ENCODE results near the gene SYCP2. TPM values are rescaled to one million over a fixed set of nuclear protein-coding genes. Genes with fewer than 3 reads are reported as not detected.

The SYCP2 gene
- total and polyA plus RNA-seq, 9 donors, result 2.1 to 6.0 (median 3.1) TPM

DNA sequence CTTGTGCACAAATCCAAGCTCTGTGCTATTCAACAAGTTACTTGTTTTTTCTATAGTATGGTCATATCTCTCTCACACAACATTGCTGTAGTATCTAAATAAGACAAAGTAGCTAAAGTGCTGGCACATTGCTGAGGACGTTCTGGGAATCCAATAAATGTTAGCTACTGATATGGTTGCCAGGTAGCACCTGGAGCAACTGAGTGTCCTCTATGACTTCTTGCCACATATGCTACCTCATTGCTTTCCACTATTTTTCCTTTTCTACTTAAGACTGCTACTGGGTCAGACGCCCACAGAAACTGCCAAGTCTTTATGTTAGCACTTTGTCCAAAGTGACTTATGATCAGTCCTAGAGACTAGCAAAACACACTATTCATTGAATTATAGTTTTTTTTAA is 85.3 kb downstream of the SYCP2 start:
- no peak overlapping the region for H3K4me3 ChIP-seq (ENCODE audit: low read length)
- no peak for DNase-seq
- no peaks in the 10 kb centered on the region for H3K4me1 ChIP-seq (ENCODE audit: control insufficient read depth, insufficient read depth, low read length)
- H3K9me3 ChIP-seq (replicated peaks; ENCODE audit: control insufficient read depth, low read depth, low read length), result no peaks in the 10 kb centered on the region
- WGBS (ENCODE audit: insufficient coverage), result no CpG with 5 or more reads among the region's 2 CpGs
- no peak overlapping the region for H3K27ac ChIP-seq (ENCODE audit: low read length)
- no peaks in the 10 kb centered on the region for H3K27me3 ChIP-seq (ENCODE audit: control insufficient read depth, insufficient read depth, low read length)
- peaks cover 2% of the 10 kb centered on the region for H3K36me3 ChIP-seq (ENCODE audit: control insufficient read depth, insufficient read depth, low read length)

DNA sequence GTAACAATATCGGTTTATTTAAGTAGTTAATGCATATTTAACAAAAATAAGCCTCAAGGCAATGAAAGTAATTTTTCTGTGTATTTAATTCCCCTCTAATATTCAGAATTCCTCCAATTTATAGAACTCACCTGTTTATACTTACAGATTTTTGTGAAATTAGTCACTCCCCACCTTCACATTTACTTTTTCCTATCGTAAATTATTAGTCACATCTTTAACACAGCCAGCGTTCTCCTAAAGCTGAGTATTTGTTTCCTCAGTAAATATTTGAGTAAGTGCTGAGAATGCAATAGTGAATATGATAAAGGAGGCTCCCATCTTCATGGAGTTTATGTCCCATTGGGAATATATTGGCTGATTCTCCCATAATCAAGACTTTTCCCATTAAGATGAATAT is 88.0 kb downstream of the SYCP2 start:
- WGBS (ENCODE audit: insufficient coverage), result no CpG with 5 or more reads among the region's 3 CpGs
- no peaks in the 10 kb centered on the region for H3K9me3 ChIP-seq (replicated peaks; ENCODE audit: control insufficient read depth, low read depth, low read length)
- no peaks in the 10 kb centered on the region for H3K27me3 ChIP-seq (ENCODE audit: control insufficient read depth, insufficient read depth, low read length)
- no peak for DNase-seq
- no peaks in the 10 kb centered on the region for H3K4me1 ChIP-seq (ENCODE audit: control insufficient read depth, insufficient read depth, low read length)
- no peak overlapping the region for H3K4me3 ChIP-seq (ENCODE audit: low read length)
- peaks cover 7% of the 10 kb centered on the region for H3K36me3 ChIP-seq (ENCODE audit: control insufficient read depth, insufficient read depth, low read length)
- H3K27ac ChIP-seq (ENCODE audit: low read length), result no peak overlapping the region

DNA sequence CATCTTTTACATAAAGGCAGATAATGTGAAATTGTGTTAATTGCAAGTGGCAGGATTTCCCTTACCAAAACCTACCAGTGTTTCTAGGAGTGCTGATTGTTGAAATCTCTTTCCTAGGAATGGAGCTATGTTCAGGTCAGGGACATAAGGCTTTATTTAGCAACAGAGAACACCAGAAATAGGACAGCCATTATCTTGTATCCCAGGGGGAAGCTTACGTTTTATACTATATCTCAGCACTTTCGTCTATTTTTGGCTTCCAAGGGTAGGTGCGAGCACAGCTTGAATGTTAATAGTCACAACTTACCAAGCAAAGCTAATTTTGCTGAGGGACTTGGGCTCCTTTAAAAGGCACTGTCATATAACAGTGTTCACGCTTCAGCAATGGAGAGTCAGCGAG is 94.0 kb downstream of the SYCP2 start:
- no peaks in the 10 kb centered on the region for H3K27me3 ChIP-seq (ENCODE audit: control insufficient read depth, insufficient read depth, low read length)
- H3K36me3 ChIP-seq (ENCODE audit: control insufficient read depth, insufficient read depth, low read length), result peaks cover 5% of the 10 kb centered on the region
- peaks cover 24% of the 10 kb centered on the region for H3K4me1 ChIP-seq (ENCODE audit: control insufficient read depth, insufficient read depth, low read length)
- no peak overlapping the region for H3K27ac ChIP-seq (ENCODE audit: low read length)
- 40% methylated on average over 2 of the region's 5 CpGs for WGBS (ENCODE audit: insufficient coverage)
- no peak for DNase-seq
- H3K4me3 ChIP-seq (ENCODE audit: low read length), result no peak overlapping the region
- H3K9me3 ChIP-seq (replicated peaks; ENCODE audit: control insufficient read depth, low read depth, low read length), result no peaks in the 10 kb centered on the region

DNA sequence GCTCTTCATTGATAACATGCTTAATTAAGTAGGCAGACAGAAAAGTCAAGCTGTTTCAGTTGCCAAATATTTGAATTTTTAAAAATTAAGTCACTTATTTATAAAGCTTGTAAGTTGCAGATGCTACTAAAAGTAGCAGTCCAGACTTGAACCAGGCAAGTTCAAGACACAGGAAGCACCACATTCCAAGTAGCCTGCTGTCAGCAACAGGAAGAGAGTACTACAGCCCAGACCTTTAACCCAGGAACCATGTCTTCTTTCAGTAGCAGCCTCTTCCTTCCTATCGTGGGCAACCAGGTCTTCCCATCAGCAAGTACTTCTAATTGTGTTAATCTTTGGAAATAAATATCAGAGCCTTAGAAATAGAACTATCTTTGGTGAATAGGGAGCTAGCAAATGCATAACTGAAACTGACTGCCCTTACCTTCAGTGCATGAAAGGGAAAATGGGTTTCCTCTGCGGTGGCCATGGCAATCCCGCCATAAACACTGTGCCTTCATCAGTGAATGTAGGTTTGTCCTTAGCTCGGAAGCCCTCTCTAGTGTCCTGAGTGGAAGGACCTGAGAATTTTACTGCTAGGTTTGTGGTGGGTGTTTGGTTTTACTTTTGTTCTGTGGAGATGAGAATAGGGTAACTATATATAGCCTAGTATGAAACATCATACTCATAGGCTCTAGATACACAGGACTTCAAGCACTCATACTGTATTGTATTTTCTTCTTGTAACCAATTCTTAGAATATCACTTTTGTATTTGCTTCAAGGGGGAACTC is 95.6 kb downstream of the SYCP2 start:
- no peaks in the 10 kb centered on the region for H3K9me3 ChIP-seq (replicated peaks; ENCODE audit: control insufficient read depth, low read depth, low read length)
- H3K27me3 ChIP-seq (ENCODE audit: control insufficient read depth, insufficient read depth, low read length), result peaks cover 2% of the 10 kb centered on the region
- 83% methylated on average over 2 of the region's 4 CpGs for WGBS (ENCODE audit: insufficient coverage)
- no peak for DNase-seq
- H3K36me3 ChIP-seq (ENCODE audit: control insufficient read depth, insufficient read depth, low read length), result peaks cover 5% of the 10 kb centered on the region
- H3K27ac ChIP-seq (ENCODE audit: low read length), result no peak overlapping the region
- no peak overlapping the region for H3K4me3 ChIP-seq (ENCODE audit: low read length)
- H3K4me1 ChIP-seq (ENCODE audit: control insufficient read depth, insufficient read depth, low read length), result peaks cover 24% of the 10 kb centered on the region

DNA sequence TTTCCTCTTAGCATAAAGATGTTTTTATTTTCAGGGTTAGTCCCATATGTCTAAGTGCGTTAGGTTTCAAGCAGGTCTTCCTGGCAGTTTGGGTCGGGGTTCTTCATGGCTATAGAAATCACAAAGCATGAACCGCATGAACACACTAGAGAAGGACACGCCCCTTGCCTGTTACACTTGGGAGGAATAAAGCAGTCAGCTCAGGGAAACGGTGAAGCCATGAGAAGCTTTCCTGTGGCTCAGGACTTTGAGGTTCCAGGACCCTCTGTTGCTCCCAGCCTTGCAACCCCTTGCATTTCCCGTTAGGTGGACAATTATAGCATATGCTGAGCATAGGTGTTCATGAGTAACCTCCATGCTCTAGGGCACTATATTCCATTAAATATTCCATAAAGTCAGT is 96.7 kb downstream of the SYCP2 start:
- WGBS (ENCODE audit: insufficient coverage), result 15% methylated on average over 5 of the region's 6 CpGs
- no peaks in the 10 kb centered on the region for H3K9me3 ChIP-seq (replicated peaks; ENCODE audit: control insufficient read depth, low read depth, low read length)
- H3K4me1 ChIP-seq (ENCODE audit: control insufficient read depth, insufficient read depth, low read length), result peaks cover 31% of the 10 kb centered on the region
- no peak overlapping the region for H3K27ac ChIP-seq (ENCODE audit: low read length)
- H3K36me3 ChIP-seq (ENCODE audit: control insufficient read depth, insufficient read depth, low read length), result peaks cover 3% of the 10 kb centered on the region
- peak overlapping the region; percentile 13 for H3K4me3 ChIP-seq (ENCODE audit: low read length)
- peaks cover 2% of the 10 kb centered on the region for H3K27me3 ChIP-seq (ENCODE audit: control insufficient read depth, insufficient read depth, low read length)
- DNase-seq, result no peak

DNA sequence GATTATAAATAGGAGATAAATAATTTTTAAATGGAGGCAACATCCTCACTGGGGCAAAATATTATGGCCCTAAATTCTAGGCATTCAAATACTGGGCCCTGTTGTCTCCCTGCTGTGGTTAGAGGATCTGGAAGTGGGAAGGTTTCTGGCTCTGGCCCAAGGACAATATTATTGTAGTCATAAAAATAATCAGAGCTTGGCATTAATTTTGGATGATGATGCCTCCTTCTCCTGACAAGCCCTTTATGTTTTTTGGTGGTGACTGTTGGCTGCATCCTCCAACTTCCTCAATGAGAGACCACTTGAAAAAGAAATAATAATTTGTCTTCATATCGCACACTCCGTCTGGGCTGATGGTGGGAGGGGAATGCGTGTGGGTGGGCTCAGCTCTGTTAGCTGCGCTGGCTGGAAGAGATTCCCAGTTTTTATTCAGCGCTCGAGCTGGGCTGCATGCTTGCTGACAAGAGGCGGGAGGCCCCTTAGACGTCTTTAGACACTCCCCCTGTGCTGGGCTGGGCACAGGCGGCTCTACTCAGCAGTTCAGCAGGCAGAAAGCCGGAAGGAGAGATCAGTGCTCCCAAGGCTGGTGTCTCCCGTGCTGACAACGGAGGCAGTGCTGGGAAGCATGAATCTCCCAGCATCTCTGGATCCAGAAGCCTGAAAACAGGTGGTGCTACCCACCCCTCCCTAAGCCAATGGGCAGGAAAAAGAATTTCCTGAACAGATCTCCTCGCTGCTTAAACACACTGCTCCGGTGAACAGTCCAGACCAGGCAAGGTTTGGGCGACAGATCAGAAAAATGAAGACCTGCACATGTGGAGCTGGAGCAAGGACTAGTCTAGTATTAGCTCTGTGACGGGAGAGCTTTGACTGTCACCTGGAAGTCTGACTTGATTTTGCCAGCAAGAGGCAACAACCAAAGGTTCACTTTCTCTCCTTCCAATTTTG is 97.7 kb downstream of the SYCP2 start:
- H3K27ac ChIP-seq (ENCODE audit: low read length), result peak overlapping the region; percentile 47
- WGBS (ENCODE audit: insufficient coverage), result 4% methylated on average over 13 of the region's 16 CpGs
- no peaks in the 10 kb centered on the region for H3K9me3 ChIP-seq (replicated peaks; ENCODE audit: control insufficient read depth, low read depth, low read length)
- peaks cover 41% of the 10 kb centered on the region for H3K4me1 ChIP-seq (ENCODE audit: control insufficient read depth, insufficient read depth, low read length)
- no peaks in the 10 kb centered on the region for H3K36me3 ChIP-seq (ENCODE audit: control insufficient read depth, insufficient read depth, low read length)
- H3K4me3 ChIP-seq (ENCODE audit: low read length), result peak overlapping the region; percentile 13
- peak; percentile 80 for DNase-seq
- peaks cover 2% of the 10 kb centered on the region for H3K27me3 ChIP-seq (ENCODE audit: control insufficient read depth, insufficient read depth, low read length)

DNA sequence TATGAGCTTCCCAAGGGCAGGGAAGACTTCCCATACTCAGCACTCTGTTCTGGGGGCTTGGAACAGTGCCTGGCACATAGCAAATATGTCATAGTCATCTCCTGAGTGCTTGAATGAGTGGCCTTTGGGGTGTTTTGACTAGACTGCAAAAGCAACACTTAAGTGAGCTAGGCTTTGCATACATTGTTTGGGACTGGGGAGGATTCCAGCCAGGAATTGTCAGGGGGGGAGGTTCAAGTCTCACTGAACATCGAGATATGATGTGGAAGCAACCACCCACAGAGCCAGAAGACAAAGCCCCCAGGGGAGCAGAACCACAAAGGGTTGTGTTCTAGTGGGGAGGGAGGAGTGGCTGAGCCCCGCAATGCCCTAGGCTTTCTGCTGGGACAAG is 98.4 kb downstream of the SYCP2 start:
- DNase-seq, result peak; percentile 49

DNA sequence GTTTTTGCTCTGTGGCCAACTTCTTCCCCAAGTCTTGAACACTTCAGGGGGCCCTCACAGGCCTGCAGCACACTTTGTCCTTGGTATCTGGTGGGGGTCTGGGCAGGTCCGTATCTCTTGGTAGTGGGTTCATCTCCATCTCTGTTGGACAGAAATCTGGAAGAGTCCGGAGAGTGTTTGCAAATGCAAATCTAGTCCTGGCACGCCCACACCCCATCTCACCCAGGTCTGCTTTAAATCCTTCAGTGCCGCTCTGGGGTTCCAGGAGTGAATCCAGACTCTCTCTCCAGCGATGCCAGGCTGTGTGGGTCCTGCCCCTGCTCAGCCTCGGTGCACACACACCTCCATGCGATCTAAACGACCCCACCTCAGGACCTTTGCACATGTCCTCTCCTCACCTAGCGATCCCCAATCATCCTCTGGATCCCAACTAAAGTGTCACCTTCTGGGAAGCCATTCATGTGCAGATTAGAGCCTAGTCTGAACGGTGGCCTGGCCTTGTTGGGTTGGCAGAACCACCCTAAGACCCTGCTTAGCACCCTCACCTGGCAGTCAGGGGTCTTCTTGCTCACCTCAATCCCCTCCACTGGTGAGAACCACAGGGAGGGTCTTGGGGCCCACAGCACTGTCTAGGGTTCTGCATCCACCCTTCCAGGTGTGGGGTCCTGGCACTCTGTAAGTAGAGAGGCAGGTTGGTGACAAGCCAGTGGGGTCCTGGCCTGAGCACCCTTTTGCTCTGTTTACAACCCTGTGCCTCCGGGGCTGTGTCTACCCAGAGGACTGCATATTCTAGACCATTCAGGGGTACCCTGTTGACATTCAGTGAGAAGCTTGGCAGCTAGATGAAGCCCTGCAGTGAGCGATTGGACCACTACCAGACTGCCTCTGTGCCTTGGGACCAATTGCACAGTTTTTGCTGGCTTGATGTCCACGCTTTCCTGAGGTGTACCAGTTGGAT is 100.8 kb downstream of the SYCP2 start:
- 89% methylated on average over 12 of the region's 13 CpGs for WGBS (ENCODE audit: insufficient coverage)
- no peaks in the 10 kb centered on the region for H3K36me3 ChIP-seq (ENCODE audit: control insufficient read depth, insufficient read depth, low read length)
- no peak overlapping the region for H3K27ac ChIP-seq (ENCODE audit: low read length)
- peaks cover 2% of the 10 kb centered on the region for H3K27me3 ChIP-seq (ENCODE audit: control insufficient read depth, insufficient read depth, low read length)
- no peaks in the 10 kb centered on the region for H3K9me3 ChIP-seq (replicated peaks; ENCODE audit: control insufficient read depth, low read depth, low read length)
- no peak for DNase-seq
- H3K4me1 ChIP-seq (ENCODE audit: control insufficient read depth, insufficient read depth, low read length), result peaks cover 62% of the 10 kb centered on the region
- H3K4me3 ChIP-seq (ENCODE audit: low read length), result no peak overlapping the region

More for the DNA sequence above, 98.4 kb downstream of the SYCP2 start:
- H3K4me3 ChIP-seq (ENCODE audit: low read length), result no peak overlapping the region
- H3K36me3 ChIP-seq (ENCODE audit: control insufficient read depth, insufficient read depth, low read length), result no peaks in the 10 kb centered on the region
- H3K9me3 ChIP-seq (replicated peaks; ENCODE audit: control insufficient read depth, low read depth, low read length), result no peaks in the 10 kb centered on the region
- WGBS (ENCODE audit: insufficient coverage), result 37% methylated on average over 2 of the region's 2 CpGs
- peaks cover 2% of the 10 kb centered on the region for H3K27me3 ChIP-seq (ENCODE audit: control insufficient read depth, insufficient read depth, low read length)
- H3K27ac ChIP-seq (ENCODE audit: low read length), result no peak overlapping the region
- H3K4me1 ChIP-seq (ENCODE audit: control insufficient read depth, insufficient read depth, low read length), result peaks cover 44% of the 10 kb centered on the region

DNA sequence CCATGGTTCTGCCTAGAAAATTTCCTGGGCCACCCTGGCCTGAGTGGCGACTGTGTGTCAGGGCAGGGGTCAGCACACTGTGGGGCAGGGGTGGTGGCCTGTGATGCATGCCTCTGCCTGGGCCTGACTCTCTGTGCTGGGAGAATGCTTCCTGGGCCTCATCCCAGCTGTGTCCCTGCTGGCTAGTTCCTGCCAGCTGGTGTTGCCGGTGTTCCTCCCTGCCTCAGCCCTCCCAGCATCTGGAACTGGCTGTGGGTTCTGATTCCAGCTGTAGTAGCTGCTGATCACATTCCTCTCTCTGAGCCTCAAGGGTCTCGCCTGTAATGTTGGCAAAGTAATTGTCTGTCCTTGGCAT is 101.5 kb downstream of the SYCP2 start:
- H3K4me1 ChIP-seq (ENCODE audit: control insufficient read depth, insufficient read depth, low read length), result peaks cover 70% of the 10 kb centered on the region
- no peaks in the 10 kb centered on the region for H3K9me3 ChIP-seq (replicated peaks; ENCODE audit: control insufficient read depth, low read depth, low read length)
- DNase-seq, result peak; percentile 83
- H3K27ac ChIP-seq (ENCODE audit: low read length), result no peak overlapping the region
- peaks cover 2% of the 10 kb centered on the region for H3K27me3 ChIP-seq (ENCODE audit: control insufficient read depth, insufficient read depth, low read length)
- WGBS (ENCODE audit: insufficient coverage), result 6% methylated on average over 2 of the region's 3 CpGs
- no peaks in the 10 kb centered on the region for H3K36me3 ChIP-seq (ENCODE audit: control insufficient read depth, insufficient read depth, low read length)
- H3K4me3 ChIP-seq (ENCODE audit: low read length), result no peak overlapping the region
